Measurements from ENCODE around the gene LAIR1.

- TF ChIP-seq CTCF (IDR thresholded peaks at IDR 0.05; ENCODE audit: low read length) (no peak), EZH2 (IDR thresholded peaks at IDR 0.05; ENCODE audit: borderline replicate concordance, low read length) (no peak)
Observed at GRCh38 chr19:54324071-54324470, 40.7 kb downstream of the LAIR1 start.
